Measurements from ENCODE around the gene SYNJ2.

SYNJ2 gene

GRCh38 chr6:158044525-158044888 is 62.8 kb downstream of the SYNJ2 start:
- DNase-seq: no peak

GRCh38 chr6:158046201-158047126 is 64.8 kb downstream of the SYNJ2 start:
- no peak for DNase-seq

- peak; percentile 58 for DNase-seq
Measured at GRCh38 chr6:158047127-158047518, 65.5 kb downstream of the SYNJ2 start.

- DNase-seq: no peak
Measured at GRCh38 chr6:158047563-158048323, 66.1 kb downstream of the SYNJ2 start.

GRCh38 chr6:158048589-158048988 is 66.9 kb downstream of the SYNJ2 start:
- no peak for DNase-seq

- no peak for DNase-seq
Measured at GRCh38 chr6:158049055-158050028, 67.7 kb downstream of the SYNJ2 start.

GRCh38 chr6:158050107-158050735 is 68.6 kb downstream of the SYNJ2 start:
- DNase-seq: no peak

GRCh38 chr6:158050955-158051354 is 69.3 kb downstream of the SYNJ2 start:
- DNase-seq: no peak

- DNase-seq: no peak
Measured at GRCh38 chr6:158051968-158052367, 70.3 kb downstream of the SYNJ2 start.

GRCh38 chr6:158053377-158054313 is 72.0 kb downstream of the SYNJ2 start:
- DNase-seq: peak; percentile 39

GRCh38 chr6:158056355-158056754 is 74.7 kb downstream of the SYNJ2 start:
- DNase-seq: no peak

GRCh38 chr6:158056804-158057203 is 75.1 kb downstream of the SYNJ2 start:
- DNase-seq: no peak

GRCh38 chr6:158057213-158057987 is 75.7 kb downstream of the SYNJ2 start:
- peak; percentile 48 for DNase-seq

GRCh38 chr6:158058171-158058651 is 76.5 kb downstream of the SYNJ2 start:
- no peak for DNase-seq

- DNase-seq: no peak
Measured at GRCh38 chr6:158059108-158059507, 77.4 kb downstream of the SYNJ2 start.

- DNase-seq: no peak
Measured at GRCh38 chr6:158060455-158061360, 79.0 kb downstream of the SYNJ2 start.

- no peak for DNase-seq
Measured at GRCh38 chr6:158061361-158061708, 79.7 kb downstream of the SYNJ2 start.

- no peak for DNase-seq
Measured at GRCh38 chr6:158061709-158062461, 80.2 kb downstream of the SYNJ2 start.

Measured in activated naive CD4-positive, alpha-beta T cell treated with Interleukin-2 at 50 U/mL for 16 hours (primary cell).